ENCODE data around the gene DOCK10. TPM values are rescaled to one million over a fixed set of nuclear protein-coding genes. Genes with fewer than 3 reads are reported as not detected.

DOCK10 gene
- total RNA-seq, 1 donor from 2014 or later, result 14.3 TPM

GRCh38 chr2:224969095-224969494 lies 73.2 kb downstream of the DOCK10 start:
- Mint-ChIP-seq H3K36me3 (ENCODE audit: low read depth) (no peaks in the 10 kb centered on the region), H3K27ac (ENCODE audit: unreplicated experiment) (no peak overlapping the region), H3K9me3 (ENCODE audit: low read depth) (no peaks in the 10 kb centered on the region), H3K27me3 (ENCODE audit: low read depth) (no peaks in the 10 kb centered on the region), H3K4me3 (ENCODE audit: unreplicated experiment) (no peak overlapping the region), H3K4me1 (ENCODE audit: low read depth) (peaks cover 47% of the 10 kb centered on the region)
- no peak for DNase-seq (ENCODE audit: low spot score)
- no peak for TF ChIP-seq CTCF (IDR thresholded peaks at IDR 0.05)

GRCh38 chr2:224968051-224968450 lies 74.2 kb downstream of the DOCK10 start:
- Mint-ChIP-seq H3K36me3 (ENCODE audit: low read depth) (no peaks in the 10 kb centered on the region), H3K9me3 (ENCODE audit: low read depth) (no peaks in the 10 kb centered on the region), H3K4me3 (ENCODE audit: unreplicated experiment) (peak overlapping the region; percentile 37), H3K4me1 (ENCODE audit: low read depth) (peaks cover 36% of the 10 kb centered on the region), H3K27me3 (ENCODE audit: low read depth) (no peaks in the 10 kb centered on the region), H3K27ac (ENCODE audit: unreplicated experiment) (peak overlapping the region; percentile 69)
- DNase-seq (ENCODE audit: low spot score), result no peak
- no peak for TF ChIP-seq CTCF (IDR thresholded peaks at IDR 0.05)

GRCh38 chr2:224966613-224967012 lies 75.7 kb downstream of the DOCK10 start:
- no peak for TF ChIP-seq CTCF (IDR thresholded peaks at IDR 0.05)
- Mint-ChIP-seq H3K36me3 (ENCODE audit: low read depth) (no peaks in the 10 kb centered on the region), H3K4me1 (ENCODE audit: low read depth) (peaks cover 35% of the 10 kb centered on the region), H3K27me3 (ENCODE audit: low read depth) (no peaks in the 10 kb centered on the region), H3K27ac (ENCODE audit: unreplicated experiment) (no peak overlapping the region), H3K9me3 (ENCODE audit: low read depth) (no peaks in the 10 kb centered on the region), H3K4me3 (ENCODE audit: unreplicated experiment) (no peak overlapping the region)
- DNase-seq (ENCODE audit: low spot score), result no peak

- H3K27me3 Mint-ChIP-seq (ENCODE audit: low read depth), result no peaks in the 10 kb centered on the region
- no peak for TF ChIP-seq CTCF (IDR thresholded peaks at IDR 0.05)
- H3K9me3 Mint-ChIP-seq (ENCODE audit: low read depth), result no peaks in the 10 kb centered on the region
- no peak overlapping the region for H3K4me3 Mint-ChIP-seq (ENCODE audit: unreplicated experiment)
- H3K4me1 Mint-ChIP-seq (ENCODE audit: low read depth), result peaks cover 23% of the 10 kb centered on the region
- H3K27ac Mint-ChIP-seq (ENCODE audit: unreplicated experiment), result no peak overlapping the region
- DNase-seq (ENCODE audit: low spot score), result no peak
- H3K36me3 Mint-ChIP-seq (ENCODE audit: low read depth), result no peaks in the 10 kb centered on the region
Measured at GRCh38 chr2:224959556-224959955, 82.7 kb downstream of the DOCK10 start.

- no peaks in the 10 kb centered on the region for H3K9me3 Mint-ChIP-seq (ENCODE audit: low read depth)
- no peak for TF ChIP-seq CTCF (IDR thresholded peaks at IDR 0.05)
Measured at GRCh38 chr2:224958873-224959272, 83.4 kb downstream of the DOCK10 start.

More at GRCh38 chr2:224958873-224959272, 83.4 kb downstream of the DOCK10 start:
- H3K4me3 Mint-ChIP-seq (ENCODE audit: unreplicated experiment), result no peak overlapping the region
- H3K27ac Mint-ChIP-seq (ENCODE audit: unreplicated experiment), result no peak overlapping the region
- H3K4me1 Mint-ChIP-seq (ENCODE audit: low read depth), result peaks cover 23% of the 10 kb centered on the region
- no peaks in the 10 kb centered on the region for H3K36me3 Mint-ChIP-seq (ENCODE audit: low read depth)
- DNase-seq (ENCODE audit: low spot score), result no peak
- H3K27me3 Mint-ChIP-seq (ENCODE audit: low read depth), result no peaks in the 10 kb centered on the region
